Lung (tissue), 12 donors: ENCODE measurements around the gene TSPAN2. TPM values are rescaled to one million over a fixed set of nuclear protein-coding genes. Genes with fewer than 3 reads are reported as not detected.

Experiments
- ATAC-seq: fragments of 200-7000 bp; cut with Tn5 transposase; one replicate; pipeline ENCODE4 v1.9.1; 2020; ENCODE audit warnings: moderate number of reproducible peaks; ENCODE audit not compliant: insufficient read depth, low FRiP score
- DNase-seq, 3 donors: peaks; one replicate each; pipeline ENCODE4 v3.0.0-alpha.2; 2013 to 2017
- H3K27ac ChIP-seq, 2 donors: one replicate each; pipeline ENCODE4 v1.5.1; 2013; ENCODE audit warnings: mild to moderate bottlenecking in 2 of 2, moderate library complexity in 2 of 2, control low read depth in 1 of 2, inconsistent platforms in 1 of 2, low read depth in 1 of 2, low read length in 1 of 2
- H3K27me3 ChIP-seq, 3 donors: one replicate each; pipeline ENCODE4 v1.5.1; 2013; ENCODE audit warnings: low read length in 2 of 3; ENCODE audit not compliant: control insufficient read depth in 3 of 3, insufficient read depth in 3 of 3
- H3K36me3 ChIP-seq, 4 donors: one replicate each; pipeline ENCODE4 v1.5.1; 2013; ENCODE audit warnings: low read length in 4 of 4, mild to moderate bottlenecking in 1 of 4, moderate library complexity in 1 of 4; ENCODE audit not compliant: control insufficient read depth in 4 of 4, insufficient read depth in 4 of 4
- H3K4me1 ChIP-seq, 5 donors: one replicate each; pipeline ENCODE4 v1.5.1; 2013; ENCODE audit warnings: low read length in 5 of 5, mild to moderate bottlenecking in 2 of 5, moderate library complexity in 1 of 5; ENCODE audit not compliant: control insufficient read depth in 5 of 5, insufficient read depth in 5 of 5
- H3K4me3 ChIP-seq: one replicate; pipeline ENCODE4 v1.5.1; 2013; ENCODE audit warnings: mild to moderate bottlenecking, control low read depth, moderate library complexity
- H3K9ac ChIP-seq, 2 donors: one replicate each; pipeline ENCODE4 v1.5.1; 2013; ENCODE audit warnings: low read length in 2 of 2, control low read depth in 1 of 2; ENCODE audit not compliant: insufficient read depth in 1 of 2
- H3K9me3 ChIP-seq, 4 donors: one replicate each; pipeline ENCODE4 v1.5.1; 2013; ENCODE audit warnings: low read length in 3 of 4, mild to moderate bottlenecking in 1 of 4, moderate library complexity in 1 of 4; ENCODE audit not compliant: control insufficient read depth in 4 of 4, insufficient read depth in 3 of 4
- CTCF ChIP-seq: IDR thresholded peaks from 2 replicates; pipeline ENCODE4 v1.5.1; 2012; ENCODE audit warnings: mild to moderate bottlenecking; ENCODE audit errors: control extremely low read depth, extremely low read depth
- WGBS, 2 donors: extraction: QIAGEN DNeasy Blood & Tissue Kit; methylation state at CpG; one replicate each; pipeline ENCODE4 v1.1.7; 2013; 5-methylcytosine and 5-hydroxymethylcytosine counted together
- polyA plus RNA-seq, 2 donors: library from polyadenylated mRNA; stranded (reverse); fragments of 200-250 nt; gene quantifications; one replicate each; pipeline ENCODE4 v1.2.1, GENCODE V29; 2013
- total RNA-seq, 2 donors: library from RNA; depleted of rRNA in 1 of 2; stranded (reverse); fragments of >200 nt in 1 of 2; gene quantifications; one replicate each; pipeline ENCODE4 v1.2.1, GENCODE V29; 2014 to 2021
- donor health status: control.
- donor health status: control.
- donor health status: Bipolar disorder and iron deficiency.
- donor health status: healthy.
- donor health status: DM: yes; HTN: yes; CAD: no.

Gene TSPAN2
- total and polyA plus RNA-seq, 4 donors = 1.5 to 10.4 (median 8.2) TPM

GRCh38 chr1:115114308-115114707 lies 25.0 kb upstream of the TSPAN2 start:
- WGBS, 2 donors = 42 to 55% methylated on average over 3 of the region's 3 CpGs
- no peaks in the 10 kb centered on the region for H3K36me3 ChIP-seq
- H3K4me1 ChIP-seq = peaks cover 0 to 1% (median 0%) of the 10 kb centered on the region in 5 donors
- H3K27me3 ChIP-seq = no peaks in the 10 kb centered on the region
- no peak for TF ChIP-seq CTCF
- no peak overlapping the region for H3K4me3 ChIP-seq
- no peak overlapping the region for H3K9ac ChIP-seq
- DNase-seq (peak in 1 of 3 donors; percentile 37), ATAC-seq (no peak)
- no peak overlapping the region for H3K27ac ChIP-seq
- H3K9me3 ChIP-seq = no peaks in the 10 kb centered on the region

GRCh38 chr1:115113766-115114165 lies 24.5 kb upstream of the TSPAN2 start:
- Histone ChIP-seq H3K36me3 (no peaks in the 10 kb centered on the region), H3K9ac (no peak overlapping the region), H3K4me3 (no peak overlapping the region), H3K4me1 (peaks cover 0 to 1% (median 0%) of the 10 kb centered on the region in 5 donors), H3K9me3 (no peaks in the 10 kb centered on the region), H3K27me3 (no peaks in the 10 kb centered on the region), H3K27ac (no peak overlapping the region)
- TF ChIP-seq CTCF = no peak
- DNase-seq (no peak), ATAC-seq (no peak)
- WGBS, 2 donors = 80 to 85% methylated on average over 4 of the region's 4 CpGs

DNA sequence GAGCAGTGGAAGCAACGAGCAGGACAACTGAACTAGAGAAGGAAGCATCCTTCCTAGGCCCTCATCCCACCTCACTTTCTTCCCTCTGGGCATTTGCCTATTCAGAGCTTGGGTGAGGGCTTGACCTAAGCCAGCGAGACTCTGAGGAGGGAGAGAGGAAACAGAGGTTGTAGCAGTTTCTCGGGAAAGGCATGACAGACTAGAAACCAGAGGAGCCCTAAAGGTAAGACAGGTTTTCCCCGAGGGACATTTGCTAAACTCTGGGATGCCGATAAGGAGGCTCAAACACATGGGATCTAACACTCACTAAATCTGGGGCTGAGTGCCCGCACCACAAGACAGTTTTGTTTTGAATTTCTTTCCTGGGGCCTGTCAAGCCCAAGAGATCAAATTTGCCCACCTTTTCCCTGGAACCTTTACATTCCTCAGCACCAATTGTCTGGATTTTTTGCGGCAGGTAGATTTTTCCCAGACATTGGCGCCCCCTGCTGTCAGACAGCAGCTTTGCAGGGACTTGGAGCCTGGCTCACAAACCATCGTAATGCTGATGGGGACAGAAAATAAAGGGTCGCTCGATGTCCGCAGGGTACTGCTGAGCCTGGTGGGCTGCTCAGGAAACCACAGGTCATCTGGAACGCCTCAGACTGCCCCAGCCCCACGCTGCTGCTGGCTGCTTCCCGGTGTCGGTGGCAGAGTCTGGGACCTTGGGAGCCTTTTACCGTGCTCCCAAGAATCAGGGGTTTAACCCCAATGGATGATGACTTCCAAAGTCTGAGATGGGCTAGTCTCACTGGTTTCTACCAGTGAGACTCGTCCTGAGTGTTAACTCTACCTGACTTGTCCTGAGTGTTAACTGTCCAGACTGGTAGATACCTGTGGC lies 23.4 kb upstream of the TSPAN2 start:
- Histone ChIP-seq H3K27me3 (no peaks in the 10 kb centered on the region), H3K27ac (no peak overlapping the region), H3K4me1 (peaks cover 0 to 5% (median 0%) of the 10 kb centered on the region in 5 donors), H3K9me3 (no peaks in the 10 kb centered on the region), H3K9ac (no peak overlapping the region), H3K4me3 (no peak overlapping the region), H3K36me3 (no peaks in the 10 kb centered on the region)
- DNase-seq = peak; percentile 39 to 53 (median 40)
- ATAC-seq = peak; percentile 60
- 28 to 33% methylated on average over 18 of the region's 18 CpGs for WGBS, 2 donors
- TF ChIP-seq CTCF = peak; percentile 91
